ENCODE data around the gene FRMD4B. TPM values are rescaled to one million over a fixed set of nuclear protein-coding genes. Genes with fewer than 3 reads are reported as not detected.

The FRMD4B gene
- total and polyA plus RNA-seq, 2 experiments from 2014 or later: 6.4 to 12.8 TPM

- Histone ChIP-seq H3K4me2 (no peak overlapping the region), H3K9me2 (ENCODE audit: insufficient read depth) (no peaks in the 10 kb centered on the region), H2AFZ (no peak overlapping the region), H3K27ac (ENCODE audit: low read depth) (no peak overlapping the region), H3K79me2 (replicated peaks; ENCODE audit: insufficient read depth) (no peaks in the 10 kb centered on the region), H3K27me3 (ENCODE audit: insufficient read depth) (no peaks in the 10 kb centered on the region), H3F3A (replicated peaks; ENCODE audit: low read depth) (no peaks in the 10 kb centered on the region), H3K4me1 (ENCODE audit: insufficient read depth) (no peaks in the 10 kb centered on the region), H3K4me3 (no peak overlapping the region), H4K20me1 (replicated peaks; ENCODE audit: insufficient read depth) (no peaks in the 10 kb centered on the region), H3K36me3 (ENCODE audit: insufficient read depth) (no peaks in the 10 kb centered on the region)
- ATAC-seq (no peak), DNase-seq (ENCODE audit: low spot score) (no peak)
- no peak for TF ChIP-seq NANOG (IDR thresholded peaks at IDR 0.05; ENCODE audit: borderline replicate concordance)
- no peak for TF ChIP-seq POLR2AphosphoS5 (IDR thresholded peaks at IDR 0.05; ENCODE audit: low read depth)
- TF ChIP-seq STAT1 (IDR thresholded peaks at IDR 0.05; ENCODE audit: unreplicated experiment): no peak
- TF ChIP-seq EZH2 (IDR thresholded peaks at IDR 0.05; ENCODE audit: low read depth, unreplicated experiment): no peak
- no peak for TF ChIP-seq ZNF331 (CRISPR knock-in tag; IDR thresholded peaks at IDR 0.05; ENCODE audit: low read depth)
- no peak for TF ChIP-seq EZH2phosphoT487 (IDR thresholded peaks at IDR 0.05; ENCODE audit: unreplicated experiment)
- no peak for TF ChIP-seq ZNF114 (CRISPR knock-in tag; IDR thresholded peaks at IDR 0.05)
- no peak for TF ChIP-seq CTCF (conservative IDR thresholded peaks at IDR 0.05; ENCODE audit: low read depth in 2 of 2)
- TF ChIP-seq, protein P1, sequence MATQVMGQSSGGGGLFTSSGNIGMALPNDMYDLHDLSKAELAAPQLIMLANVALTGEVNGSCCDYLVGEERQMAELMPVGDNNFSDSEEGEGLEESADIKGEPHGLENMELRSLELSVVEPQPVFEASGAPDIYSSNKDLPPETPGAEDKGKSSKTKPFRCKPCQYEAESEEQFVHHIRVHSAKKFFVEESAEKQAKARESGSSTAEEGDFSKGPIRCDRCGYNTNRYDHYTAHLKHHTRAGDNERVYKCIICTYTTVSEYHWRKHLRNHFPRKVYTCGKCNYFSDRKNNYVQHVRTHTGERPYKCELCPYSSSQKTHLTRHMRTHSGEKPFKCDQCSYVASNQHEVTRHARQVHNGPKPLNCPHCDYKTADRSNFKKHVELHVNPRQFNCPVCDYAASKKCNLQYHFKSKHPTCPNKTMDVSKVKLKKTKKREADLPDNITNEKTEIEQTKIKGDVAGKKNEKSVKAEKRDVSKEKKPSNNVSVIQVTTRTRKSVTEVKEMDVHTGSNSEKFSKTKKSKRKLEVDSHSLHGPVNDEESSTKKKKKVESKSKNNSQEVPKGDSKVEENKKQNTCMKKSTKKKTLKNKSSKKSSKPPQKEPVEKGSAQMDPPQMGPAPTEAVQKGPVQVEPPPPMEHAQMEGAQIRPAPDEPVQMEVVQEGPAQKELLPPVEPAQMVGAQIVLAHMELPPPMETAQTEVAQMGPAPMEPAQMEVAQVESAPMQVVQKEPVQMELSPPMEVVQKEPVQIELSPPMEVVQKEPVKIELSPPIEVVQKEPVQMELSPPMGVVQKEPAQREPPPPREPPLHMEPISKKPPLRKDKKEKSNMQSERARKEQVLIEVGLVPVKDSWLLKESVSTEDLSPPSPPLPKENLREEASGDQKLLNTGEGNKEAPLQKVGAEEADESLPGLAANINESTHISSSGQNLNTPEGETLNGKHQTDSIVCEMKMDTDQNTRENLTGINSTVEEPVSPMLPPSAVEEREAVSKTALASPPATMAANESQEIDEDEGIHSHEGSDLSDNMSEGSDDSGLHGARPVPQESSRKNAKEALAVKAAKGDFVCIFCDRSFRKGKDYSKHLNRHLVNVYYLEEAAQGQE (IDR thresholded peaks at IDR 0.05; ENCODE audit: unreplicated experiment): no peak
- Mint-ChIP-seq H3K27ac (no peak overlapping the region), H3K27me3 (ENCODE audit: insufficient read depth, low read depth, poor library complexity) (no peaks in the 10 kb centered on the region), H3K4me3 (no peak overlapping the region), H3K36me3 (ENCODE audit: low read depth) (peaks cover 4% of the 10 kb centered on the region; the same call in 1 of the 3 replicates), H3K4me1 (no peaks in the 10 kb centered on the region), H3K9me3 (no peaks in the 10 kb centered on the region)
Observed at GRCh38 chr3:69218079-69218478, 167.8 kb downstream of the FRMD4B start.

DNA sequence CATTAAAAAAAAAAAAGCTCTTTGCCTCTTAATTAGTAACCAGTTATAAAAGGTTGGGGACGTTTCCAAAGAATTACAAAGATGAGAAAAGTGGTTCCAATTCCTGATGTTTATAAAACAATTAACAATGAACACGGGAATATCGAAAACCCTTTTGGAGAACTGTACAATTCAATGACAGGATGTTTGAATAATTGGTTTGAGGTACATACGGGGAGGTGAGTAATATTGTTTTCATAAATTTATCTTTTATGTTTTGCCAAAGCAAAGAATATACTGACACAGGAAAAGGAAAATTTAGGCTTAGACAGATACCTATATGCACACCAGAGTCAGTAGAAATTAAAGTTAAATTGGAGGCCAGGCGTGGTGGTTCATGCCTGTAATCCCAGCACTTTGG lies 168.9 kb downstream of the FRMD4B start:
- Mint-ChIP-seq H3K36me3 (ENCODE audit: low read depth) (peaks cover 4% of the 10 kb centered on the region; the same call in 1 of the 3 replicates), H3K4me1 (no peaks in the 10 kb centered on the region), H3K9me3 (no peaks in the 10 kb centered on the region), H3K27ac (no peak overlapping the region), H3K27me3 (ENCODE audit: insufficient read depth, low read depth, poor library complexity) (no peaks in the 10 kb centered on the region), H3K4me3 (no peak overlapping the region)
- no peaks in the 10 kb centered on the region for H3K36me3 ChIP-seq (ENCODE audit: insufficient read depth)
- no peak overlapping the region for H3K4me2 ChIP-seq
- no peaks in the 10 kb centered on the region for H4K20me1 ChIP-seq (replicated peaks; ENCODE audit: insufficient read depth)
- H3K27ac ChIP-seq (ENCODE audit: low read depth): no peak overlapping the region
- H3F3A ChIP-seq (replicated peaks; ENCODE audit: low read depth): no peaks in the 10 kb centered on the region
- no peaks in the 10 kb centered on the region for H3K27me3 ChIP-seq (ENCODE audit: insufficient read depth)
- DNase-seq (ENCODE audit: low spot score) (no peak), ATAC-seq (no peak)
- H3K4me1 ChIP-seq (ENCODE audit: insufficient read depth): no peaks in the 10 kb centered on the region
- no peak overlapping the region for H3K4me3 ChIP-seq
- H2AFZ ChIP-seq: no peak overlapping the region
- no peaks in the 10 kb centered on the region for H3K79me2 ChIP-seq (replicated peaks; ENCODE audit: insufficient read depth)
- H3K9me2 ChIP-seq (ENCODE audit: insufficient read depth): no peaks in the 10 kb centered on the region
- TF ChIP-seq EZH2 (IDR thresholded peaks at IDR 0.05; ENCODE audit: low read depth, unreplicated experiment) (no peak), NANOG (IDR thresholded peaks at IDR 0.05; ENCODE audit: borderline replicate concordance) (no peak), POLR2AphosphoS5 (IDR thresholded peaks at IDR 0.05; ENCODE audit: low read depth) (no peak), CTCF (conservative IDR thresholded peaks at IDR 0.05; ENCODE audit: low read depth in 2 of 2) (no peak), ZNF114 (CRISPR knock-in tag; IDR thresholded peaks at IDR 0.05) (no peak), CREB1 (CRISPR knock-in tag; IDR thresholded peaks at IDR 0.05; ENCODE audit: low read depth) (no peak)
